Type B pancreatic cell (in vitro differentiated cells): ENCODE data around the gene DRD5. TPM values are rescaled to one million over a fixed set of nuclear protein-coding genes. Genes with fewer than 3 reads are reported as not detected.

ENCODE experiments used
- DNase-seq: peaks from one replicate; pipeline ENCODE4 v3.0.0; 2021; ENCODE audit warnings: mixed read lengths; ENCODE audit not compliant: unreplicated experiment; ENCODE audit errors: extremely low spot score
- H3K27ac Mint-ChIP-seq: 2 replicates; pipeline ENCODE4 v1.8.0; 2021; ENCODE audit warnings: mild to moderate bottlenecking, mixed read lengths
- H3K27me3 Mint-ChIP-seq: 2 replicates; pipeline ENCODE4 v1.8.0; 2021; ENCODE audit warnings: mixed read lengths
- H3K36me3 Mint-ChIP-seq: 2 replicates; pipeline ENCODE4 v1.8.0; 2021; ENCODE audit warnings: mixed read lengths
- H3K4me1 Mint-ChIP-seq: one replicate; pipeline ENCODE4 v1.8.0; 2021; ENCODE audit warnings: mixed read lengths; ENCODE audit not compliant: unreplicated experiment
- H3K4me3 Mint-ChIP-seq: 2 replicates; pipeline ENCODE4 v1.8.0; 2021; ENCODE audit warnings: mild to moderate bottlenecking, mixed read lengths
- H3K9me3 Mint-ChIP-seq: 2 replicates; pipeline ENCODE4 v1.8.0; 2021; ENCODE audit warnings: mixed read lengths
- CTCF ChIP-seq: fragments of 200-600 bp; sonication (generic); conservative IDR thresholded peaks from 2 replicates; pipeline ENCODE4 v1.5.0; 2021; ENCODE audit warnings: antibody characterized with exemption, mild to moderate bottlenecking
- total RNA-seq: library from RNA; stranded (reverse); gene quantifications from 2 replicates; pipeline ENCODE4 v1.2.1, GENCODE V29; 2021; ENCODE audit warnings: low replicate concordance

The DRD5 gene
- total RNA-seq, 1 donor from 2014 or later: 0.58 TPM

- DNase-seq: no peak
- no peak for TF ChIP-seq CTCF
- Mint-ChIP-seq H3K4me3 (no peak overlapping the region), H3K9me3 (no peaks in the 10 kb centered on the region), H3K4me1 (no peaks in the 10 kb centered on the region), H3K27me3 (peaks cover 41% of the 10 kb centered on the region), H3K36me3 (no peaks in the 10 kb centered on the region), H3K27ac (no peak overlapping the region)
Observed at GRCh38 chr4:9825049-9825448, 43.6 kb downstream of the DRD5 start.

GRCh38 chr4:9826551-9826950 lies 45.1 kb downstream of the DRD5 start:
- no peak for TF ChIP-seq CTCF
- Mint-ChIP-seq H3K9me3 (no peaks in the 10 kb centered on the region), H3K36me3 (no peaks in the 10 kb centered on the region), H3K4me3 (no peak overlapping the region), H3K4me1 (no peaks in the 10 kb centered on the region), H3K27me3 (peaks cover 42% of the 10 kb centered on the region), H3K27ac (no peak overlapping the region)
- DNase-seq: no peak

- no peaks in the 10 kb centered on the region for H3K36me3 Mint-ChIP-seq
- no peak overlapping the region for H3K4me3 Mint-ChIP-seq
- H3K9me3 Mint-ChIP-seq: peaks cover 5% of the 10 kb centered on the region
- no peak for TF ChIP-seq CTCF
- DNase-seq: no peak
- H3K4me1 Mint-ChIP-seq: peaks cover 25% of the 10 kb centered on the region
- H3K27ac Mint-ChIP-seq: no peak overlapping the region
- H3K27me3 Mint-ChIP-seq: peaks cover 47% of the 10 kb centered on the region
Observed at GRCh38 chr4:9832640-9833039, 51.2 kb downstream of the DRD5 start.

- no peak overlapping the region for H3K4me3 Mint-ChIP-seq
- no peak for DNase-seq
- no peak for TF ChIP-seq CTCF
- H3K4me1 Mint-ChIP-seq: peaks cover 25% of the 10 kb centered on the region
- H3K27ac Mint-ChIP-seq: no peak overlapping the region
- H3K9me3 Mint-ChIP-seq: peaks cover 5% of the 10 kb centered on the region
- H3K27me3 Mint-ChIP-seq: peaks cover 43% of the 10 kb centered on the region
- no peaks in the 10 kb centered on the region for H3K36me3 Mint-ChIP-seq
Observed at GRCh38 chr4:9833421-9833820, 52.0 kb downstream of the DRD5 start.

Other genes with a start within 250 kb of the DRD5 start
- 1.1 and 2.5 TPM in 2 replicates for gene SLC2A9, start 239.9 kb downstream of the DRD5 start, total RNA-seq